GM19023 (cell line): Measurements from ENCODE around the gene SCYL2.

Experiments
- ATAC-seq: cut with Tn5 transposase; IDR thresholded peaks from one replicate; pipeline ENCODE4 v1.9.1; 2021; ENCODE audit warnings: mild to moderate bottlenecking, moderate library complexity; ENCODE audit not compliant: unreplicated experiment

The SCYL2 gene

DNA sequence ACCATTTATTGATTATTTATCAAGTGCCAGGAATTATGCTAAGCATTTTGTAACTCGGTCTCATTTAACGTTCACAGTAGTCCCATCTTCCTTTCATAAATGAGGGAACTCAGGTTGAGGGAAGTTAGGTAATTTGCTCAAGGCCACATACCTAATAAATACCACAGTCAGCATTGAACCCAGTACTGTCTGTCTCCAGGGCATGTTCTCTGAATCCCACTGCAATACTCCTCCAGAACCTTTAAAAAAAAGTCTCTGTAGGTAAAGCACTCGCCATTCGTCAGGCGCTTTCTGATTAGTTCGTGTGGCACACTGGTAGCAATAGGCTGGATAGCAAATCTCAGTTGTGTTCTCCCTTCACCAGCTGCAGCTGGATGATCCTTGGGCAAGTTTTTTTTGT lies 104.2 kb downstream of the SCYL2 start:
- no peak for ATAC-seq

DNA sequence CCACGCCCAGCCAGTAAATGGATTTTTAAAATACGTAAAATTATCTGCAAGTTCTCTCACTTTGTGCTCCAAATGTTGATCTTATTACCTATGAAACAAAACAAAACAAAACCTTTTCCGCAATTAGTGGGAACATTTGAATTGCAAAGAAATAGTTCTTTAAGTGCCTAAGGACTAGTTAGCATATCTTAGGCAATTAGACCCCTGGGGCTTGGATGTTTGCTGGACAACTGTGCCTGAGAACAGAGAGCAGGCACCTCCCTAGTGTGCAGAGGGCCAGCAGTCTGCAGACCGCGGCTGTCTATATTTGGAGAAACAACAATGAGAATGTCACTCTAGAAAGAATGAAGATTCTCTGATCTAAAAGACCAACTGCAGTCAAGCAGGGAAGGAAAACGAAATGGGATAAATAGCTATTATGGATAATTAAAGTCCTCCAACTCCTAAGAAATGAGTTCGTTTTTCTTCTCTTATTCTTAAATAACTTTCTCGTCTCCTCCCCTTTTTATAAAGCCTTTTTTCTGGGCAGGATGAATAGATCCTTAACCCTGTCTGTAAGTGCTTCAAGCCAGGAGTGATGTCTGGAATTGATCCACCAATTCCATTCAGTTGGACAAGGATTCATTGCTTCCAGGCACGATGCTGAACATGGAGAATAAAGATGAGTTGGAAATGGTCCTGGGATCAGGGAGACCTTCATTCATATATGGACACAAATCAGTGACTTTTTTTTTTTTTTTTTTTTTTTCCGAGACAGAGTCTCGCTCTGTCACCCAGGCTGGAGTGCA lies 106.1 kb downstream of the SCYL2 start:
- ATAC-seq: no peak

DNA sequence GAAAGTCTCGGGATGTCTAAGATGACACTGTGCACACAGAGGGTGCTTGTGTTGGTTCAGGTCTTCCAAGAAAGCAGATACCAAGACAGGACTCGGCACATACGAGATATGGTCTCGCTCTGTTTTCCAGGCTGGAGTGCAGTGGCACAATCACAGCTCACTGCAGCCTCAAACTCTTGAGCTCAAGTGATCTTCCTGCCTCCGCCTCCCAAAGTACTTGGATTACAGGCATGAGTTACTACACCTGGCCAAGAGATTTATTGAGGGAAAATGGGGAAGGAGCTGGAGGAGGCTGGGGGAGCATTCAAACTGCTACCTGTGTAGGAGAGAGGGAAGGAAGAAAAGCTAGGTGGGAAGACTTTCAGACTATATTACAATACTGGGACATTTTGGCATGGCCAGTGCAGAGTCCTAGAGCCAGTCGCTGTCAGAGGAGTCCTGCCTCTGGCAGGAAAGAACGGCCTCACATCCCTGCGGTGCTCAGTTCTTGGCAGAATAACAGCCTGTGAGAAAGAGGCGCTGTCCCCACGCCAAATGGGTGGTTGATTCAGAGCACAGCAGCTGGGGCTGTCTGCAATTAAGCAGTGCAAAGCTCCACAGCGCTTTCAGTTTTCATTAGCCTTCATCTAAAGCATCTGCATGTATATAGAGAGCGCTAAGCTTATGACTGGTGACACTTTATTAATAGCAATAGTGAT lies 108.2 kb downstream of the SCYL2 start:
- no peak for ATAC-seq

DNA sequence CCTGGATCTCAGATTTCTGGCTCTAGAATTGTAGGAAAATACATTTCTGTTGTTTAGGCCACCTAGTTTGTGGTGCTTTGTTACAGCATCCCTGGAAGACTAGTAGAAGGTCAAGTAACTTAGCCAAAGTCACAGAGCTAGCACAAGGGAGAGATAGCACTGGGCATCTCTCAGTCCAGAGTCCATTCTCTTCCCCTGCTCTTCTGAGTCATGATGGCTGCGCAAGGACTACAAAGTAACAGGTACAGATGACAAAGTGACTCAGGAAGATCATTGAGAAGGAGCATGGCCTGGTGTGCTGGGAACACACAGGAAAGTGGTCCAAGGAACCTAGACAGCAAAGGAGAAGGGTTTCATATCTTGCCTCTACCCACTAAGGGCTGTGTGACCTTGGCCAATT lies 109.2 kb downstream of the SCYL2 start:
- ATAC-seq: no peak

DNA sequence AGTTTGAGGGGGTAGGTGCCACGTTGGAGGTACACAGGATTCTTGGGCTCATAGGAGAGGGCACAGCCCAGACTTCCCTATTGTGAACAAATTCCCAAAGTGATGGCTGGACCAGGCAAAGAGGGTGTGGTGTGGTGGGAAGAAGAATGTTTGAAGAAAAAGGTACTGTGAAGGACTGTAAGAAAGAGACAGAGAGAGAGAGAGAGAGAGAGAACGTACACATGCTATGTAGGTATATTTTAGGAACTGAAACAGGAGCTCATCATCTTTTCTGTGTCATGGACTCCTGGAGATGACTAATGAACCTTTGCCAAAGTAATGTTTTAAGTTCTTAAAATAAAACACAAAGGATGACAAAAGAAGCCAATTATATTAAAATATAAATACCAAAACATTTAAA lies 114.4 kb downstream of the SCYL2 start:
- no peak for ATAC-seq

DNA sequence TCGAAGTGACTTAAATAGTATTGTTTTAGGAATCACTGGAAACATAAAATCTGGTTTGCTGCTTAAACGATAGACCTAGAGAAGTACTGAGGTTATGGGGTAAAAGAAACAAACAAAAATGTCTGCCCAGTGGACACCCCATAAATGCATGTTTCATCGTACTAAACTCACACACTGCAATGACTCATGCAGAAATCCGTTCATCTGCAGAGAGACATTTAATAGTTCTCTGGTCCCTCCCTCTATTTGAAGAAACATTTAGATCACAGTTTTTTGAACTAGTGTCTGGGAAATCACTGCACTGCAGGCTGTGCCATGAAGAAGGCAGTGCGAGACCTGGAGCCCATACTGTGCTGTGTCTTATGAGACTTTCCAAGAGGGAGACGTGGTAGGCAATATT lies 115.4 kb downstream of the SCYL2 start:
- ATAC-seq: no peak

DNA sequence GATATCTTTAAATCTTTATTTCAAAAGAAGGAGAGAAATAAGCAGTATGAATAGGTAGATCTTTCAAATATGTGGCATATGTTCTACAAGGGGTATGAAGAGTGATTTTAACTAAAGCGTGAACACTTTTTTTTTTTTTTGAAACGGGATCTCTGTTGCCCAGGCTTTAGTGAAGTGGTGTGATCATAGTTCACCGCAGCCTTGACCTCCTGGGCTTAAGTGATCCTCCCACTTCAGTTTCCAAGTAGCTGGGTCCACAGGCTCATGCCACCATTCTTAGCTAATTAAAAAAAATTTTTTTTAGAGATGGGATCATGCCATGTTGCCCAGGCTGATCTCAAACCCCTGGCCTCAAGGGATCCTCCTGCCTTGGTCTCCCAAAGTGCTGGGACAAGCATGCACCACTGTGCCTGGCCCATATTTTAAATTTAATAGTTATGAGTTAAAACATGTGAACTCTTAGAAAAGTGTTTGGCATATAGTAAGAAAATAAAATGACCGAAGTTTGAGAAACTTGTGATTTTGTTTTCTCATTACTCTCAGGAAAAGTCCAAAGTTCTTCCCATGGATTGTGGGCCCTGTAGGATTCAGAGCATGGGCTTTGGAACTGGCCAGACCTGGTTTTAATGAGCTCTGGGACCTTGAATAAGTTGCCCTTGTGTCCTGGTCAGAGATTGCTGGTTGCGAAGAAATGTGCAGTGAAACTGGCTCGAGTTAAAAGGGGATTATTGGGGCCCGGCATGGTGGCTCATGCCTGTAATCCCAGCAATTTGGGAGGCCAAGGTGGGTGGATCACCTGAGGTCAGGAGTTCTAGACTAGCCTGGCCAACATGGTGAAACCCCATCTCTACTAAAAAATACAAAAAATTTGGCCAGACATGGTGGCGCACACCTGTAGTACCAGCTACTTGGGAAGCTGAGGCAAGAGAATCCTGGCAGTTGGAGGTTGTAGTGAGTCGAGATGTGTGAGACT lies 116.9 kb downstream of the SCYL2 start:
- ATAC-seq: no peak

DNA sequence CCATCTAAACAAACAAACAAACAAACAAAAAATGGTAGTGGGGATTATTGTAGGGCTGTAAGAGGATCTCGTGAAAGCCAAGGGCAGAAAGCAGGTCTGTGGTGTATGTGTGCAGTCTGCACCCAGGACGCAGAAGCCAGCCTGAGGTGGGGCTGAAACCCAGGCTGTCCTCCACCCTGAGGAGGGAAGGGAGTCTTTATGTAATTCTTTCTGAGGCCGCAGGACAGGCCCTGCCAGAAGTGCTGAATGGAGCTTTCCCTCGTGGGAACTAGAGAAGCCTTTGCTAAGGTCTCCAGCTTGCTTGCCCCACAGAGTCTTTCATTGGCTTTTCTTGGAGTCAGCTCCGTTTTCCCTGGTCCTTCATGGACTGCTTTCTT lies 117.6 kb downstream of the SCYL2 start:
- no peak for ATAC-seq

DNA sequence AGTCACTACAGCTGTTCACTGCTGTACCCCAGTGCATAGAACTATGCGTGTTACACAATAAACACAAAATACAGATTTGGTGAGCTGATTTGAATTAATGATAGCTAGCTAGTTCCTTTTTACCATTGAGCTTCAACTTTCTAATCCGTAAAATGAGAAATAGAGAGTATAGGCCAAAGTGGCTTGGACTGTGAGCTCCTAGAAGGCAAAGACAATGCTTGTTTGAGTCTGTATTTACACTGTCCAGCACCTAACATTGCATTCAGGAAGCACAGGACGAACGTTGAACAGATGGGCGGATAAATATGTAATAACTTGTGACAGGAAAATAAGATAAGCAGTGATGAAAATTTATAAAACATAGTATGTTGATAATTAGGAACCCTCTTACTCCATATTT lies 121.4 kb downstream of the SCYL2 start:
- no peak for ATAC-seq
